HG03060 (cell line): ENCODE data around the gene ATP6V1E1.
"Not testable (repeated sequence)": the region's sequence is repeated elsewhere in the genome, so short reads cannot be mapped to it uniquely, and the experiment has no call there.

Experiments
- ATAC-seq: cut with Tn5 transposase; IDR thresholded peaks from one replicate; pipeline ENCODE4 v1.9.1; 2021; ENCODE audit warnings: low read depth, moderate number of reproducible peaks; ENCODE audit not compliant: unreplicated experiment

The ATP6V1E1 gene

DNA sequence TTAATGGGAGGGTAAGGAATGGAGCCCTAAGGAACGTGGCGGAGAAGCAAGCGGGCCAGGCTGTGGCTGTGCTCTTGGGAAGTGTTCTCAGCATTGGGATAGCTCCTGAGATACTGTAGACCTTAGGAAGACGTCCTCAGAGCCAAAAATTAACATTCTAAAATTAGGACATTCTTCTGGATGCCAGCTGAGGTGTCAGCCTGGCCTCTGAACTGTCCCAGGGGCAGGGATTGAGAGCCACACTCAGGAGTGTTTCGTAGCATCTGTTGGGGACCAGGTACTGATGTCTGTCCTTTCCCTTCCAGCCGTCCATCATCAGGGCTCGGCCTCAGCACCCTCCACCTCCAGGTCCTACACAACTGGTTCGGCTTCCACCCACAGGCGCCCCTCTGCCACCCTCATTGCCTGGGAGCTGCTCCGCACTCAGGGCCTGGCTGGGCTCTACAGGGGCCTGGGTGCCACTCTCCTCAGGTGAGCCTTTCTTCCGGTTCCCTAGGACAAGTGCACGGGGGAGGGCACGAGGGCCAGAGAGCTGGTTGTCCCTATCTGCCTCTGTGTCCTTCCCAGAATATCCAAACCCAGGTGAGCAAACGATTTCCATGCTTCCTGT, 41.6 kb downstream of the ATP6V1E1 start:
- ATAC-seq: no peak

DNA sequence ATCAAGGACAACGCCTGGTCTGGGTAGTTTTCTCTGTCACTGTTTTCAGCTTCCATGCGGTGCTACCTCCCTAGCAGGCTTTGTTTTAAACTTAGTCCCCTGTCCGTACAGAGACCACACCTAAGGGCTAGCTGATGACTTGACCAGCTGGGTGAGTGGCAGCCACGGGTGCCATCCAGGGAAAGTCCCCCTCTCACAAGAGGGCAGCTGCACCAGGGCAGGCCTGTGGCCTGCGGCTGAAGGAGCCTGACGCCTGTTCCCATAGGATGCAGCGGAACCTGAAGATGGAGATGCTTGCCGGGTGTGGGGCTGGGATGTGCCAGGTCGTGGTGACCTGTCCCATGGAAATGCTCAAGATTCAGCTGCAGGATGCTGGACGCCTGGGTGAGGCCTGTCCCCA, 45.4 kb downstream of the ATP6V1E1 start:
- no peak for ATAC-seq

DNA sequence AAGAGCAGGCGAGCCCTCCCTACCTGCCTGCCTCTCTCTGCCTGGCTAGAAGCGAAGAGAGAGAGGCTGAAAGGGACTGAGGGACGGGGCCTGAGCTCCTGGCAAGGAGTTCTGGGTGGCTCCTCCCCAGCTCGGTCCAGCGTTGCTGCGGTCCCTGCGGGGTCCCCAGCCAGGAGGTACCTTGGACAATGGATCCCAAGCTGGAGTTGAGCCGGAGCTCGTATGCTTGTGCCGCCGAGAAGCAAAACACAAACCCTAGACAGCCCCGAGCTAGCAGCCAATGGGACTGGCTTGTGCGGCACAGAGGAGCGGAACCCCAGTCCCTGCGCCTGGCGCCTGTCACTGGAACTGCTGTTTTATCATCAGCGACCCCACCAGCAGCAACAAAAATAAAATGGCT, 46.9 kb downstream of the ATP6V1E1 start:
- no peak for ATAC-seq

DNA sequence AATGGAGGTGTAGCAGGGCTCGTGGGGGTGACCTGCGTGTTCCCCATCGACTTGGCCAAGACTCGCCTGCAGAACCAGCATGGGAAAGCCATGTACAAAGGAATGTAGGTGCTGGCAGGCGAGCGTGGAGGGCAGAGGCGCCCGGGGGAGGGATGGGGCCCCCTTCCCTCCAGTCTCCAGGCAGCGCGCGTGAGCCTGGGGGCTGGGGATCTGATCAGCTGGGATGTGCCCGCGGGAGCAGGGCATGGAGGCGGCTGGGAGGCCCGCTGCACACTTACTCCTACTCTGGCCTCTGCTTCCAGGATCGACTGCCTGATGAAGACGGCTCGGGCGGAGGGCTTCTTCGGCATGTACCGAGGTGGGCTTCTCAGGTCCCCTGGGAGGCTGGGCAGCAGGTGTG, 47.5 kb downstream of the ATP6V1E1 start:
- ATAC-seq: no peak

DNA sequence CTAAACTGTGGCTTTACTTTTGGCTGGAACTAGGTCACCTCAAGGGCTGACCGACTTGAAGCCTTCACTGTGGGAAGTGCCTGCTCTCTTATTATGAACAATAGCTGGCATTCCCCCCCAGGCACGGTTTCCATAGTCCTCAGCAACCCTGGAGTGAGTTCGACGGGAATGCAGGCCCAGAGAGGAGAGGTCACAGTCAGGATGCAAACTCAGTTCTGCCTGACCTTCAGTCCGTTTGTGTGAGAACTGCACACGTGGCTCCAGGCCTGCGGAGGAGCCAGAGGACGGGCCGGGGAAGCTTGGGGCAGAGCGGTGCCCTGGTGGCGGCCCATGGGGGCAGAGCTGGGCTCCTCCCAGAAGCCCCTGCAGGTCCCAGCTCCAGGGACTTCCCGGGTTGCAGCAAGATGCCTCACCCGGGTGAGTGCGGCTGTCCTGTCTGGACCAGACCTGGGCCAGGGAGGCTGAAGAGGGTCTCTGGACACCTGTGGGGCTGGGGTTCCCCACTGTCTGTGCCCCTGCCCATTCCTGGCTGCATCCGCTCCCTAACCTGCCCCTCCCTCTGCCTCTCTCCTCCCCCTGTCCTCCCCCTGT, 48.0 kb downstream of the ATP6V1E1 start:
- no peak for ATAC-seq

DNA sequence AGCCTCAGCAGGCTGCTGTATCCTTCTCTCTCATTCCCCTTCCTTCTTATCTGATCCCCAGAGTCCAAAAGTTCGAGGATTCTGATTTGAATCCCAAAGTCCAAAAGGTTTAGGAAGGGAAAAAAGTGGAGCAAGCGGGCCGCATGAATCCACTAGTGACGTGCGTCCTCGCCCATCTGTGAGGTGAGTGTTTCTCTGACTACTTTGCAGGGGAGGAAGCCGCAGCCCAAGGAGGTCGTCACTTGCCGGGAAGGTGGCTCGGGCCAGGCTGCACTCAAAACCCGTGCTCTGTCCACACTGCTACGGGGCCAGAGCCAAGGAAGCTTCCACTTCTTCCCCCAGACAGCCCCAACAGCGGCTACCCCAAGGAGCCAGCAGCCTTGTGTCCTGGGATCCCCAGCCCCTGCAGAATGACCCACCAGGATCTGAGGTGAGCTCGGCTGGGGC, 49.0 kb downstream of the ATP6V1E1 start:
- no peak for ATAC-seq

DNA sequence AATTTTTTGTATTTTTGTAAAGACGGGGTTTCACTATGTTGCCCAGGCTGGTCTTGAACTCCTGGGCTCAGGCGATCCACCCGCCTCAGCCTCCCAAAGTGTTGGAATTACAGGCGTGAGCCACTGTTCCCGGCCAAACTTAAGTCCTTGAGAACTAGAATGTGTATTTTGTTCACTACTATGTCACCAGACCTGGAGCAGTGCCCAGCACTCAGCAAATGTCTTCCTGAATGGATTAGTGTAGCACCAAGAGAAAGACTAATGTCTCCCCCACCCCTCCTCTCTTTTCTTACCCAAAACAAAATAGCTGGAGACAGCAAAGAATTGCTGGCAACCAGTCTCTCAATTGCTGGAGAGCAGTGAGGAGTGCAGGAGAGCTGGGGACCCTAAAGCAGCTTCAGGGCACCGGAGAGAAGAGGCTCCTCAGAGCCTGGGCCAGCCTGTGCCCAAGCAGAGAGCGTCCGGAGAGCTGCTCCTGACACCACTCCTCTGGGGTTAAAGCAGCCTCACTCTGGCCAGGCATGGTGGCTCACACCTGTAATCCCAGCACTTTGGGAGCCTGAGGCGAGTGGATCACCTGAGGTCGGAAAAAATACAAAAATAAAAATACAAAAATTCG, 50.3 kb downstream of the ATP6V1E1 start:
- no peak for ATAC-seq

DNA sequence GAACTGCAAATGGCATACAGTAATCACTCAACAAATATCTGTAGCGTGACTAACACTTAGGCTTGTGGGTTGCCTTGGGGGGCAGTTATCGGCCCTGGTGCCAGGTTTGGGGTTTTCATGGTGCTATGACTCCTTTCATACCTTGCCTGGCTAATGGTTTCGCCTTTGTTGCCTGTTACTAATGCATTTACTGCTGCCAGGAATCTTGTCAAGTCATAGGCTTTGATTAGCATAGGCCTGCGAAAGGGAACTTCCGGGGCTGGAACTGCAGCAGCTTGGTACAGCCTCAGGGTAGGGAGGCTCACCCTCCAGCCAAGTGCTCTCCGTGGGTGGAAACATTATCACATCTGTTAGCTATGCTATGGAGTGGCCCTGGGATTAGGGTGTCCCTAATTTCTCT, 52.1 kb downstream of the ATP6V1E1 start:
- no peak for ATAC-seq

DNA sequence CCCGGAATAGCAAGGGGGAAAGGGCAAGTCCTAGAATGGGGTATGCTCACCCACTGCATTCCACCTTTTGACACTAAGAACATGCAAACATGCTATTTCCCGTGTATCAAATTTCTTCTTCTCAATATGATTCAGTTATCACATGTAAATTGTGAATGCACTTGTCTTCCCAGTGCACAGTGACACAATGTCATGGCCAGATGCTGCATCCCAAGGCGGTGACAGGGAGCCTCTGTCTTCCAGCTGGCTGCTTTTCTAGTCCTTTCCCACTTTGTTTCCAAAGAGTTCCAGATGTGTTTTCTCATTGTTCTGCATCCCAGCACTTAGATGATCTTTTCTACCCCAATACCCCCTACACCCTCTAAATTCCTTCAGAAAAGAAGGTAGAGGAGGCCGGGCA, 52.9 kb downstream of the ATP6V1E1 start:
- no peak for ATAC-seq

DNA sequence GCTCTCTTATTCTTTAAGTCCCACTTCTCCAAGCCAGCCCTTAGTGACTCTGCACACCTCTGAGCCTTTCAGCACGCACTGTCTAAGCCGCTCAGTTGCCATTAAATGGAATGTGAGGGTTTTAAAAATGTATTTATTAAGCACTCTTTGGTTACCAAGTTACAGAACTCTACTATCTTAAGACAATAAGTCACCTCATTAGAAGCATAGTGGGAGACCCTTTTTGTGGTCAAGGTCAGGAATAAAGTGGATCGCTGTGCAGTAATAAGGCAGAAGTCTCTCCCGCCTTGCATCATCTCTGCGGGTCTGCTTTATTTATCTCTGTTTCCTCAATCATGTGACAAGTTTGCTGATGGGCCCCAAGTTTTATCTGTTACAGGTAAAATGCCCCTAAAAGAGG, 53.4 kb downstream of the ATP6V1E1 start:
- no peak for ATAC-seq

DNA sequence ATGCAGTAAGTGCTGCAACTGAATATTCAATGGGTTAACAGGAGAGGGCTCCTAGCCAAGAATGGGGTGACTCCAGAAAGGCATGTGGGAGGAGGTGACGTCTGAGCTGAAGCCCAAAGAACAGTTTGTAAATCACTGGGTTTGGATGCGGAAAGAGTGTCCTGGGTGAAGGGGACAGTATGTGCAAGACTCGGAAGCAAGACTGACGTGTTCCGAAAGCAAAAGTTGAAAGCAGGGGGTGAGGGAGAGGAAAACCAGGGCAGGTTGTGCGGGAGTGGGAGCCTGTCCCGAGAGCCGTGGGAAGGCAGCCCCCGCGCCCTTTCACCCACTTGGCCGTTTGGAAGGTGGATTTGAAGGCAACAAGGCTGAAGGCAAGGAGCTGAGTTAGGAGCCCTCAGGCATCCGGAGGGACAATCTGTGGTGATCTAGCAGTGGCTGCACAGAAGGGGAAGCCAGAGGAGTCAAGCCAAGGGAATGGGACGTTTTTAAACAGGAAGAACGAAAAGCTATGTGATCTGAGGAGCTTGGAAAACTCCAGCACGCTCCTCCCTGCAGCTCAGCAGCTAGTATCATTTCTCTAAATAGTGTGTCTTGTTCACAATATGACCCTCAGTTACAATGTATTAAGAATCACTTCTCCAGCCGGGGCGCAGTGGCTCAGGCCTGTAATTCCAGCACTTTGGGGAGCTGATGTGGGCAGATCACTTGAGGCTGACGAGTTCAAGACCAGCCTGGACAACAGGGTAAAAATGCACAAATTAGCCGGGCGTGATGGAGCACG, 57.5 kb downstream of the ATP6V1E1 start:
- ATAC-seq: no peak

DNA sequence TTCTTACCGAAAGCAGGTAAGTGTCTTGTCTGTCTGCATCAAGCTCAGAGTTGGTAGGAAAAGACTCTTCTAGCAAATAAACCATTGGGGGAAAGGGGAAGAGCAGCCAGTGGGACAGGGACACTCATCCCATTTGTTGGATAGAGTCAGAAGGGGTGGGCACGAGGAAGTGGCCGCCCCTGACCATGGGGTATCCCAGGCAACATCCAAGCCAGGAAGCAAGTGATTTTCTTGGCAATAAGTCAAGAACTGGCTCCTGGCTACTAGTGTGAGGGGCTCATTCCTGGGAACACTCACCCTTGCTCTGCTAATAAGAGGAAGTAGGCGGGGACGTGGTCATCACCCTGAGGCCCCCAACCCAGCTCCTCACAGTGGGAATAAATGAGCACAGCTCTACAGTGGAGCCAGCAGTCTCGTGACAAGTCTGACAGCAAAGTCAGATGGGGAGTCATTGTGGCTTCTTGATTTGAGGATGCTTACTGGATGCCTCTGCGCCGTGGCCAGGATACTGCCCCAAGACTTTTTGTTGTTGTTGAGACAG, 58.5 kb downstream of the ATP6V1E1 start:
- no peak for ATAC-seq

DNA sequence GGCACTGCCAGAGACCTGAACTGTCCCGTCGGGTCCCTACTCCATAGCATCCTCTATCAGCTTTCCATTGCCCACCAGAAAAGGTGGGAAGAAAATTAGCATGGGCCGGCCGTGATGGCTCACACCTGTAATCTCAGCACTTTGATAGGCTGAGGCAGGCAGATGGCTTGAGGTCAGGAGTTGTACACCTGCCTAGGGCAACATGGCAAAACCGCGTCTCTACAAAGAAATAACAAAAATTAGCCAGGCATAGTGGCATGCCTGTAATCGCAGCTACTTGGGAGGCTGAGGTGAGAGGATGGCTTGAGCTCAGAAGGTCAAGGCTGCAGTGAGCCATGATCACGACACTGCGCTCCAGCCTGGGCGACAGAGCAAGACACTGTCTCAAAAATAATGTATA, 61.8 kb downstream of the ATP6V1E1 start:
- ATAC-seq: no peak

DNA sequence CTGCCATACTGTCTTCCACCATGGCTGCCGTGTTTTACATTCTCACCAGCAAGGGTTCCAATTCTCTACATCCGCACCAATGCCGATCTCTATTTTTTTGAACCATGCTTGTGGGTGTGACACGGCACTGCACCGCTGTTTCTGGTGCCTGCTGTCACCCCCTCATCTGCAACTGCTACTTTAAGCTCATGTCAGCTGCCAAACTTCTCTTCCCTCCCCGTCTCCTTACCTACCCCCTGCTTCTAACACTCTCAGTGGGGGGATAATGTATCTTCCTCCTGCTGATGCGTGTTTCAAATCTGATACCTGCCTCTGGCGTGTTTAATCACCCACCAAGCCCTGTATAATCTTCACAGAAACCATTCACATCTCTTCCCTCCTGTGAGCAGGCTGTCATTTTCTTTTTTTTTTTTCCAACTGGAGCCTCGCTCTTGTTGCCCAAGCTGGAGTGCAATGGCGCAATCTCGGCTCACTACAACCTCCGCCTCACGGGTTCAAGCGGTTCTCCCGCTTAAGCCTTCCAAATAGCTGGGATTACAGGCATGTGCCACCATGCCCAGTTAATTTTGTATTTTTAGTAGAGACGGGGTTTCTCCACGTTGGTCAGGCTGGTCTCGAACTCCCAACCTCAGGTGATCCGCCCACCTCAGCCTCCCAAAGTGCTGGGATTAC, 62.4 kb downstream of the ATP6V1E1 start:
- ATAC-seq: not testable (repeated sequence)

DNA sequence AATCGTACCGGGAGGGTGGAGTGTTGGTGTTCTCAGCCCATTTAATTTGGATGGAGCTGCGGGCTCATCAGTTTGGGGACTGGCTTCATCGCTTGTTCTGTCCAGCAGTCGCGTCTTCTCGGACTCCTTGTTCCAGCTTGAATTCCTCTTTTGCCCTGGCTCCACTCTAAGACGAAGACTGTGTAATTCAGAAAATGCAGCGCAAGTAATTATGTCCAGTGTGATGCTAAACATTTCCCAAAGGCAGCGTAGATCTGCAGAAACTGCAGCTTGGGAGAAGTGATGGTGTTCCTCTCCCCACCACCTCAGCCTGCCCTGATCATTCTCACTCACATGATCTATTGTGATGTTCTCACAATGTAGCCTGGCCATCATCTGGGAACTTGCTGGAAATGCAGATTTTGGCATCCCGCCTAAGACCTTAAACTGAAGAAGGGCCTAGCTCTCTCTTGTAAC, 64.6 kb downstream of the ATP6V1E1 start:
- no peak for ATAC-seq

DNA sequence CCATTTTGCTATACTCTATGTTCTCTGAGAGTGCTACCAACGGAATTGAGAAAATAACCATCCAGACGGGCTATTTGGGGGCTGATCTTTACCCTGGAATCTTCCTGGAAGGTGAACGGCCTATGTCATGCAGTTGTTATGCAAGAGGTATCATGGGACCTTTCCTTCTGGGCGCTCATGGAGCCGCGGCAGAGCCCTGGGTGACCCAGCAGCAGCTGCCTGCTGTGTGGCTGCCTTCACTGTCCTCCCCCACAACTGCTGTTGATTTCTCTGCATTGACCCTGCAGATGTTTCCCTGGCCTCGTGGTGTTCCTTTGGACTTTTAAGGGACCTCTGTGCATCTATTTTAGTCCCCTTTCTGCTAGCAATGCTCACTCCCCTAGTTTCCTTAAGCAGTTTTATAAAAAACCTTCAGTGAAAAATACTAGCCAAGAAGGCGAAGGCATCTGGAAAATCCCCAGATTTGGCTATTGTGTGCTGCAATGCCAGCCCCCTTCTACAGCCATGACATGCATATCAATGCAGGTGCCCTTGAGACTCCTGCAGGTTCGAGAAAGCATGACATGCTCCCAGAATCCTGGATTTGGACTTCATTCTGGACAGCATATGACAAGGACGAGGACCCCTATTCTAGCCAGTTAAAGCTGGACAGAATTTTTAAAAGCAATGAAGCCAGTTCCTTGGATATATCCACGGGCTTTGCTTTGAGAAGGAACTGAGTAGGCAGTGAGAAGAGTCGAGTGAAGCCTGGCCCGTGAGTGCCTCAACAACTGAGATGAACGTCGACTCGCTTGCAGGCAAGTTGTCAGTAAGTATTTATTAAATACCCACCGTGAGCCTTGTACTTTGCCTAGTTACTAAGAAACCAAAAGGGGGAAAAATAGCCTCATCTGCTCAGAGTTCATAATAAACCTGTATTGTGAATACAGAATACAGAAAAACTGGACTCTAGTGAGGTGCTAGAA, 65.4 kb downstream of the ATP6V1E1 start, which contains the start of gene SLC25A18:
Gene SLC25A18, plus strand, starts transcription at position 593 of the 965 bp plus-strand sequence. CDS start 16,447 bp downstream, outside the sequence.
- no peak for ATAC-seq

DNA sequence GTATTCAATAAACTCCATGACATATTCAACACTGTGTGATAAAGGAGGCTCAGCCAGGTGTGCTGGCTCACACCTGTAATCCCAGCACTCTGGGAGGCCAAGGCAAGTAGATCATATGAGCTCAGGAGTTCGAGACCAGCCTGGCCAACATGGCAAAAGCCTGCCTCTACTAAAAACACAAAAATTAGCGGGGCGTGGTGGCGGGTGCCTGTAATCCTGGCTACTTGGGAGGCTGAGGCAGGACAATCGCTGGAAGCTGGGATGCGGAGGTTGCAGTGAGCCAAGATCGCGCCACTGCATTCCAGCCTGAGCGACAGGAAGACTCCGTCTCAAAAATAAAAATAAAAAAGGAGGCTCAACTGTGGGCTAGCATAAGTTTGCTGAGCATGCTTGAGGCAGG, 69.4 kb downstream of the ATP6V1E1 start:
- ATAC-seq: no peak

DNA sequence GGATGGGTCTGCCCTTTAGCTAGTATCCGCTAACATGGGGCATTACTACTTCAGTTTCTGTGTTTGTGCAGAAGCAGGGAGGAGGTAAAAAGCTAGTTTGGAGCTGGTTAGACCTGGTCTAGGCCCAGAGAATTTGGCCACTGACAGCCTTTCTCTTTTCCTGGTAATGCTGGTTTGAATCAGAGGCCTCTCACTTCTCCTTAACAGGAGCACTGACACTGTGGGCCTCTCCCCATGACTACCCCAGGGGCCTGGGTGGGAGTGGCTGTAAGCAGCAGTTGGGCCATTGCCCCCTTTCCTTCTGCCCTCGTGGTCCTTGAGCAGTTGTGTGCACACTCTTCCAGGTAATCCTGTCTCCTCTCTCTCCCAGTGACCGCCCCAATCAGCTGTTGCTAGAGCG, 73.7 kb downstream of the ATP6V1E1 start:
- no peak for ATAC-seq

DNA sequence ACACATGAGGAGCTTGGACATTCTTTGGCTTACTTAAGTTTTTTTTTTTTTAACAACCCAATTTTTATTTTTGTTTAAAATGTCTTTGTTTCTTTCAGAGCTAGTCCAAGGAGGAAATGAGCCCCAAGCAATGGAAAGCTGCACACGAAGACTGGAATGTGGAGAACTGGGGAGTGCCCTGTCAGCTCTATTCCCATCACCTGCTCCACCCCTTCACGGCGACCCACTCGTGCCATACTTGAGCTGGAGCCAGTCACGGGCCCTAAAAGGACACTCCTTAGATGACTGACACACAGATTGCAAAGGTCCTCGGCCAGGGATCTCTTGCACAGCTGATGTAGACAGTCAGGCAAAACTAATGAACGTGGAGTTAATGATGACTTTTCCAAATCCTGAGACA, 75.8 kb downstream of the ATP6V1E1 start:
- no peak for ATAC-seq
